Measurements from ENCODE around the gene NCL. TPM values are rescaled to one million over a fixed set of nuclear protein-coding genes. Genes with fewer than 3 reads are reported as not detected.

The NCL gene
- total RNA-seq, 1 experiment from 2014 or later = 200 TPM

Small RNA genes lying within 50 kb of the gene (small RNA-seq; reads per million reads assigned to genes)
- 0.20 reads per million for gene RNU2-22P
- gene SNORA75 = 18.5 reads per million, percentile 96 among the genes with 10 or more reads in this experiment
- not detected for gene SNORD20
- 1,058 reads per million, percentile 100 among the genes with 10 or more reads in this experiment for gene SNORD82

Other genes starting within 250 kb of the NCL start
- gene B3GNT7, start 68.8 kb downstream of the NCL start, total RNA-seq (2014; rRNA removed; shearing (Covaris generic); ENCODE audit: low replicate concordance) = 2.8 and 4.7 TPM in 2 replicates
- not detected in 2 replicates for gene NMUR1, start 66.0 kb upstream of the NCL start, total RNA-seq (2014; rRNA removed; shearing (Covaris generic); ENCODE audit: low replicate concordance)
- gene TEX44, start 128.4 kb upstream of the NCL start, total RNA-seq (2014; rRNA removed; shearing (Covaris generic); ENCODE audit: low replicate concordance) = not detected in 2 replicates
- gene PTMA, start 244.0 kb upstream of the NCL start, total RNA-seq (2014; rRNA removed; shearing (Covaris generic); ENCODE audit: low replicate concordance) = 1,532 and 1,657 TPM in 2 replicates

All from Karpas-422 (cell line).